ENCODE results near the gene SLC5A3. TPM values are rescaled to one million over a fixed set of nuclear protein-coding genes. Genes with fewer than 3 reads are reported as not detected.

SLC5A3 gene
- total and polyA plus RNA-seq, 11 donors, result 1.1 to 6.2 (median 3.5) TPM

DNA sequence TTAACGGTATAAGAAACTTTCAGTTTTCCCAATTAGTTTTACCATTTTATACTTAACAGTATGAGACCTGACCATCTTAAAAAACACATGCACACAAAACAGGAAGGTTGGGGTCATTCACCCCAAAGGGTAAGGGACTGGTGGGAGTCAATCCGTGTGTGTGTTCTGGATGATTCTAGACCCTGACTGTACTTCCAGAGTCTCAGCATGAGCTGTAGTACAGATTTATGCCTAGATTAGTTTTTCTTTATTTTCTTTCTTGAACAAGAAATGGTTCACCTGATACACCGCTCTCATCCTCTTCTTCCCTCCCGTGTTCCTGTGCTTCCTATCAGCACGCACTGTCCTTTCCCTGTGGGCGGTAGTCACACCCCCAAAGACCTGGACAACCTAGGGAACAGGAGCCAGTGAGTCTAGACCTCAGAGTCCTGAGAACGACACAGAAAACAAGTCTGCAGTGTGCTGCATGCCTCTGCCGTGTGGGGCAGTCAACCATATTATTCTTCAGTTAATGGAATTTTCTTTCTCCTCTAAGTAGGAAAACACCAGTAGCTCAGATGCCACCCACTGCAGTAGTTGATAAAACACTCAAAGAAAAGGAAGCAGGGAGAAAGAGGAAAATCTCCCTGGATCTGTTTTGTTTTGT is 38.9 kb upstream of the SLC5A3 start:
- H3K4me1 ChIP-seq, result peaks cover 0 to 7% (median 0%) of the 10 kb centered on the region in 12 donors
- ATAC-seq (no peak), DNase-seq (no peak)
- H3K27me3 ChIP-seq, result no peaks in the 10 kb centered on the region
- H3K27ac ChIP-seq, result no peak overlapping the region
- H3K4me3 ChIP-seq, result no peak overlapping the region
- intact Hi-C loops (cut with DNase I), result no loop called here
- WGBS, 4 donors, result 70 to 78% (median 74%) methylated on average over 8 of the region's 8 CpGs
- TF ChIP-seq, protein P1, sequence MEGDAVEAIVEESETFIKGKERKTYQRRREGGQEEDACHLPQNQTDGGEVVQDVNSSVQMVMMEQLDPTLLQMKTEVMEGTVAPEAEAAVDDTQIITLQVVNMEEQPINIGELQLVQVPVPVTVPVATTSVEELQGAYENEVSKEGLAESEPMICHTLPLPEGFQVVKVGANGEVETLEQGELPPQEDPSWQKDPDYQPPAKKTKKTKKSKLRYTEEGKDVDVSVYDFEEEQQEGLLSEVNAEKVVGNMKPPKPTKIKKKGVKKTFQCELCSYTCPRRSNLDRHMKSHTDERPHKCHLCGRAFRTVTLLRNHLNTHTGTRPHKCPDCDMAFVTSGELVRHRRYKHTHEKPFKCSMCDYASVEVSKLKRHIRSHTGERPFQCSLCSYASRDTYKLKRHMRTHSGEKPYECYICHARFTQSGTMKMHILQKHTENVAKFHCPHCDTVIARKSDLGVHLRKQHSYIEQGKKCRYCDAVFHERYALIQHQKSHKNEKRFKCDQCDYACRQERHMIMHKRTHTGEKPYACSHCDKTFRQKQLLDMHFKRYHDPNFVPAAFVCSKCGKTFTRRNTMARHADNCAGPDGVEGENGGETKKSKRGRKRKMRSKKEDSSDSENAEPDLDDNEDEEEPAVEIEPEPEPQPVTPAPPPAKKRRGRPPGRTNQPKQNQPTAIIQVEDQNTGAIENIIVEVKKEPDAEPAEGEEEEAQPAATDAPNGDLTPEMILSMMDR (IDR thresholded peaks at IDR 0.05), result no peak
- no peak for TF ChIP-seq POLR2A (IDR thresholded peaks at IDR 0.05)
- H3K36me3 ChIP-seq, result no peaks in the 10 kb centered on the region
- H3K9me3 ChIP-seq, result no peaks in the 10 kb centered on the region

DNA sequence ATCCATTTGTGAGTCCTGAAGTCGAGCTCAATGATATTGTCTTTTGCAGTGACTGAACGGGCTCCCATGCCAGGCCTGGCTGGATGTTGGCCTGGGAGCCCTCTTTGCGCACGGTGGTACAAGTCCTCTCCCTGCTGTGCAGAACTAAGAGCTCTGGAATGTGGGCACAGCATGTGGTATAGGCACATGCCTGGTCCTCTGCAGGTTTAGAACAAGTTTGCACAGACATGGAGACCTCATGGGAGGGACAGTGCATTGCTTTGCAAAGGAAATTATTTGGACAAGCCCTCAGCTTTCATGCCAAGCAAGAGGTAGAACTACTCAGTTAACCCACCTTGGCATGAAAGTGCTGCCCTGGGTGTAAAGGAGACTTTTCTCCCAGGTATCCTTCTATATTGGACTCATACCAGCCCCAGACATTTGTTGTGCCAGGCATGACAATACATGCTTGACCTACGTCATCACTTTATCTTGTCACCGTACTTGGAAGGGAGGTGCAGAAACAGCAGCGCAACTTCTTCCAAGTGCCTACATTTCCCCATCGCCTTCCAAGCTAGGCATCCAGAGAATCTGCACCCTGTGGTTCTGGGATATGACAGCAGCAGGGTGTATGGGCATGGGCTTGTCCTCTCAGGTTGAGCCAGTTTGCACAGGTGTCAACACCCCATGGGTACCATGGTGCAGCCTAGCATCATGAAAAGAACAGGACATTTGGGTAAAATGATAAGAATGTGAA is 37.6 kb upstream of the SLC5A3 start:
- DNase-seq, result no peak
- Histone ChIP-seq H3K36me3 (no peaks in the 10 kb centered on the region), H3K4me3 (no peak overlapping the region), H3K9me3 (no peaks in the 10 kb centered on the region), H3K4me1 (no peaks in the 10 kb centered on the region), H3K27me3 (no peaks in the 10 kb centered on the region), H3K27ac (no peak overlapping the region)
- 85 to 91% (median 90%) methylated on average over 8 of the region's 8 CpGs for WGBS, 4 donors
- TF ChIP-seq POLR2A (IDR thresholded peaks at IDR 0.05), result no peak
- intact Hi-C loops (cut with DNase I), result no loop called here
- peak in 1 of 4 donors; percentile 27 for ATAC-seq

DNA sequence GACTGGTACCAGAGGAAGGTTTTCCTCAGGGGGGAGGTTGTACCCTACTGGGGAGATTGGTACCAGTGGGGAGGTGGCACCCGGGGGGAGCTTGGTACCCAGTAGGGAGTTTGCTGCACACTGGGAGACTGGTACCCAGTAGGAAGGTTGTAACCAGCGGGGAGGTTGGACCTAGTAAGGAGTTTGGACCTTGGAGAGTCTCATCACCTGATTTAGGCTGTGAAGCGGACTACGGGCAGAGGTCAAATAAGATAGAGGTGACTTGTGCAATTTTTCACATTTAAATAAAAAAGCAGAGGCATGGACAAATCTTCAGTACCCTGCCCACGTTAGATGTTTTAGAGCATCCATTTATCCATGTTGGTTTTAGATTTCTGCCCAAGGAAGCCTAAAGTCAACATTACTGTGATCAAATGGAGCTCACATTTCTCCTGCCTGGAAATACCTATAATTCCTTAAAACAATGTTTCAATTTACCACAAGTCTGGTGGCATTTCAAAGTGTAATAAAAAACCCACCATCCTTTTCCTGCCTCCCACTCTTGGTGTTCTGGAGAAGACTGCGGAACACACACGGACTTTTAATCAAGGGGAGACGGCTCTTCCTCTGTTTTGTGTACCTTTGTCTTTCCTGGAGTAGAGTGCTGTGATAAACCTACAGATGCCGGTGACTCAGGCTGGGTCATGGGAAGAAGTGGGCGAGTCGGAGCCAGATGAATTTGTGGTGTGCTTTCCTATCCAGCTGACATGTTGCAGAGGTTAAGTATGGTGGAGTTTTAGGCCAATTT is 36.2 kb upstream of the SLC5A3 start:
- intact Hi-C loops (cut with DNase I), result no loop called here
- Histone ChIP-seq H3K4me1 (no peaks in the 10 kb centered on the region), H3K27ac (no peak overlapping the region), H3K36me3 (no peaks in the 10 kb centered on the region), H3K4me3 (no peak overlapping the region), H3K27me3 (no peaks in the 10 kb centered on the region), H3K9me3 (no peaks in the 10 kb centered on the region)
- DNase-seq (no peak), ATAC-seq (no peak)
- 79 to 84% (median 82%) methylated on average over 11 of the region's 11 CpGs for WGBS, 4 donors
- TF ChIP-seq, protein P1 (IDR thresholded peaks at IDR 0.05), result no peak
- TF ChIP-seq POLR2A (IDR thresholded peaks at IDR 0.05), result no peak

DNA sequence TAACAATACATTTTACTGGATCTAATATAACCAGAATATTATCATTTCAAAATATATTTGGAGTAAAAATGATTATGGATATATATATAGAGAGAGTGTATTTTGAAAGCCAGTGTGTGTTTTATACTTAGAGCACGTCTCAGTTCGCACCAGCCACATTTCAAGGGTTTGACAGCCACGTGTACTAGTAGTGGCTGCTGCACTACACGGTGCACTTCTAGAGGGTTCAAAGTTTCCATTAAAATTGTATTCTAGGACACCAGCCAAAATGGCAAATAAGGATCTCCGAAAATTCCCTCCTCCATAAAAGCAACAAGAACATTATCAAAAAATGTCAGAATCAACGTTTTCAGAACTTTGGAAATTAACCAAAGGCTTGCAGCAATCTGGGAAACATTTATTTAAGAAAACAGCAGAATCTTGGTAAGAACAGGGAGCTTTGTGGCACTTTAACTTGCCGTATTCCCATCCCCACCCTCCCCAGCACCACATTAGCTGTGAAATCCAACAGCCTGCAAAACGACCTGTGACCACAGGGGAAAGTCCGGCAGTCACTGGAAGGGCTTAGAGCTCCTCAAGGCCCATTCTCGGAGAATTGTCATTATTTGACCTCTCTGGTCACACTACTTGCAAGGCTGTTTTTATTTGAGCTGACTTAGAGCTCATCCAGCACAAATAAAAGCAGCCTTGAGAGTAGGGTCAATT is 33.5 kb upstream of the SLC5A3 start:
- 65 to 72% (median 67%) methylated on average over 10 of the region's 10 CpGs for WGBS, 4 donors
- DNase-seq (no peak), ATAC-seq (no peak)
- no peak for TF ChIP-seq POLR2A (IDR thresholded peaks at IDR 0.05)
- TF ChIP-seq, protein P1 (IDR thresholded peaks at IDR 0.05), result no peak
- no peaks in the 10 kb centered on the region for H3K36me3 ChIP-seq
- no peaks in the 10 kb centered on the region for H3K4me1 ChIP-seq
- H3K27ac ChIP-seq, result no peak overlapping the region
- intact Hi-C loops (cut with DNase I), result no loop called here
- no peaks in the 10 kb centered on the region for H3K9me3 ChIP-seq
- no peaks in the 10 kb centered on the region for H3K27me3 ChIP-seq
- no peak overlapping the region for H3K4me3 ChIP-seq

Measured in heart left ventricle (tissue), 16 donors.